ENCODE measurements around the gene IGIP.

Gene IGIP

DNA sequence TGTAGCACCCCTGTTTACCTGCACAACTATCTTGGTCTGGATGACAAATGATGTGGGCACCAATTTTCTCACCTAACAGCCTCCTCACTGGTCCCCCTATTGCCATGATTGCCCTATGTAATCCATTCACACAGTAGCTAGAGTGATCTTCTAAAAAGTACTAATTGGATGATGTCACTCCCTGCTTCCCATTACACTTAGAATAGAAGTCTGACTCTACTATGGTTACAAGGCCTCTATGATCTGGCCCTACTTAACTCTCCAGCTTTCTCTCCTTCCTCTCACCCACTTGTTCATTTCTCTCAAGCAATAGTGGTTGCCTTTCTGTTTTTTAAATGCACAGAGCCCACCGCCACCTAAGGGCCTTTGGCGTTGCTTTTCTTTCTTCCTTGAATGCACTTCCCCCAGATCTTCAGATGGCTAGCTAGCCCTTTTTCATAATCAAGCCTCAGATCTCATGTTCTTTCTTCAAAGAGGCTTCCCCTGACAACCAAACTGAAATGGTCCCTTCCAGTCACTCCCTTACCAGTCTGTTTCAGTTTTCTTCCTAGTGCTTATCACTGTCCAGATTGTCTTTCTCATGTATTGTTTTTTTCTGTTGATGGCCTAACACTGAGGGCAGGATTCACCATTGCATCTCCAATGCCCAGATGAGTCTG lies 8.7 kb downstream of the IGIP start:
- no peaks in the 10 kb centered on the region for H3F3A ChIP-seq (ENCODE audit: control insufficient read depth, insufficient read depth)
- no peak overlapping the region for H3K4me3 ChIP-seq (ENCODE audit: low read length)
- H3K27me3 ChIP-seq (ENCODE audit: control insufficient read depth, low read length), result no peaks in the 10 kb centered on the region
- TF ChIP-seq CTCF (IDR thresholded peaks at IDR 0.05; ENCODE audit: low read depth, low read length, poor library complexity, severe bottlenecking), result no peak
- no peak for TF ChIP-seq EZH2phosphoT487 (IDR thresholded peaks at IDR 0.05; ENCODE audit: borderline replicate concordance, low read length)
- H3K4me2 ChIP-seq (ENCODE audit: low read length), result no peak overlapping the region
- no peaks in the 10 kb centered on the region for H4K20me1 ChIP-seq (ENCODE audit: control insufficient read depth, insufficient read depth, low read depth, low read length)
- 0 out of 2 replicates have a peak, but pooled peaks cover 2% of the 10 kb centered on the region for H3K79me2 ChIP-seq (ENCODE audit: control insufficient read depth, low read length)
- no peaks in the 10 kb centered on the region for H3K9me2 ChIP-seq (replicated peaks; ENCODE audit: control insufficient read depth, low read length)
- no peak overlapping the region for H3K27ac ChIP-seq (ENCODE audit: low read depth, low read length)
- H3K36me3 ChIP-seq (ENCODE audit: control insufficient read depth, low read length), result no peaks in the 10 kb centered on the region
- H3K4me1 ChIP-seq (ENCODE audit: control insufficient read depth, low read length), result peaks cover 22% of the 10 kb centered on the region
- H3K9me3 ChIP-seq (ENCODE audit: control insufficient read depth, insufficient read depth, low read length), result no peaks in the 10 kb centered on the region

- H3K4me2 ChIP-seq (ENCODE audit: low read length), result no peak overlapping the region
- H3K27ac ChIP-seq (ENCODE audit: low read depth, low read length), result no peak overlapping the region
- no peaks in the 10 kb centered on the region for H3K27me3 ChIP-seq (ENCODE audit: control insufficient read depth, low read length)
- TF ChIP-seq EZH2phosphoT487 (IDR thresholded peaks at IDR 0.05; ENCODE audit: borderline replicate concordance, low read length) (no peak), CTCF (IDR thresholded peaks at IDR 0.05; ENCODE audit: low read depth, low read length, poor library complexity, severe bottlenecking) (no peak)
- no peaks in the 10 kb centered on the region for H3K36me3 ChIP-seq (ENCODE audit: control insufficient read depth, low read length)
- no peaks in the 10 kb centered on the region for H3K9me3 ChIP-seq (ENCODE audit: control insufficient read depth, insufficient read depth, low read length)
- H3K79me2 ChIP-seq (ENCODE audit: control insufficient read depth, low read length), result 0 out of 2 replicates have a peak, but pooled peaks cover 2% of the 10 kb centered on the region
- peaks cover 22% of the 10 kb centered on the region for H3K4me1 ChIP-seq (ENCODE audit: control insufficient read depth, low read length)
- H3K4me3 ChIP-seq (ENCODE audit: low read length), result no peak overlapping the region
- no peaks in the 10 kb centered on the region for H4K20me1 ChIP-seq (ENCODE audit: control insufficient read depth, insufficient read depth, low read depth, low read length)
- no peaks in the 10 kb centered on the region for H3F3A ChIP-seq (ENCODE audit: control insufficient read depth, insufficient read depth)
- H3K9me2 ChIP-seq (replicated peaks; ENCODE audit: control insufficient read depth, low read length), result no peaks in the 10 kb centered on the region
Observed at GRCh38 chr5:140135127-140135526, 9.4 kb downstream of the IGIP start.

- Histone ChIP-seq H3K4me3 (ENCODE audit: low read length) (no peak overlapping the region), H3K9me2 (replicated peaks; ENCODE audit: control insufficient read depth, low read length) (no peaks in the 10 kb centered on the region), H3K36me3 (ENCODE audit: control insufficient read depth, low read length) (no peaks in the 10 kb centered on the region), H3K4me1 (ENCODE audit: control insufficient read depth, low read length) (peaks cover 14% of the 10 kb centered on the region), H3K27ac (ENCODE audit: low read depth, low read length) (no peak overlapping the region), H3K9me3 (ENCODE audit: control insufficient read depth, insufficient read depth, low read length) (no peaks in the 10 kb centered on the region), H3K79me2 (ENCODE audit: control insufficient read depth, low read length) (0 out of 2 replicates have a peak, but pooled peaks cover 2% of the 10 kb centered on the region), H3K27me3 (ENCODE audit: control insufficient read depth, low read length) (no peaks in the 10 kb centered on the region), H4K20me1 (ENCODE audit: control insufficient read depth, insufficient read depth, low read depth, low read length) (no peaks in the 10 kb centered on the region), H3F3A (ENCODE audit: control insufficient read depth, insufficient read depth) (no peaks in the 10 kb centered on the region), H3K4me2 (ENCODE audit: low read length) (no peak overlapping the region)
- no peak for TF ChIP-seq CTCF (IDR thresholded peaks at IDR 0.05; ENCODE audit: low read depth, low read length, poor library complexity, severe bottlenecking)
- TF ChIP-seq EZH2phosphoT487 (IDR thresholded peaks at IDR 0.05; ENCODE audit: borderline replicate concordance, low read length), result no peak
Observed at GRCh38 chr5:140136624-140137023, 10.9 kb downstream of the IGIP start.

All from DOHH2 (cell line).